ENCODE data around the gene EIF3B. TPM values are rescaled to one million over a fixed set of nuclear protein-coding genes. Genes with fewer than 3 reads are reported as not detected.
"Not testable (repeated sequence)": the region's sequence is repeated elsewhere in the genome, so short reads cannot be mapped to it uniquely, and the experiment has no call there.

EIF3B gene
- total RNA-seq, 1 experiment from 2014 or later, result 333 TPM

GRCh38 chr7:2336626-2337299, 17.9 kb upstream of the EIF3B start:
- BruUV-seq (replicated peaks), result no TSS peak
- H3K9me3 Mint-ChIP-seq (ENCODE audit: low read depth, unreplicated experiment), result no peaks in the 10 kb centered on the region

GRCh38 chr7:2347351-2348063, 7.1 kb upstream of the EIF3B start:
- H3K36me3 Mint-ChIP-seq (ENCODE audit: insufficient read depth, unreplicated experiment), result peaks cover 15% of the 10 kb centered on the region
- H3K9me3 Mint-ChIP-seq (ENCODE audit: low read depth, unreplicated experiment); H3K4me3 Mint-ChIP-seq (ENCODE audit: low read depth, unreplicated experiment); H3K4me1 Mint-ChIP-seq (ENCODE audit: low read depth, unreplicated experiment); H3K27me3 Mint-ChIP-seq (ENCODE audit: unreplicated experiment); H3K27ac Mint-ChIP-seq (ENCODE audit: unreplicated experiment); DNase-seq; BruUV-seq (replicated peaks): not testable (repeated sequence)
- CTCF ChIA-PET, result interaction anchor here (0.6 to 1.2 kb wide), 8 partner anchors 10 to 1059 kb away, joined by 3 to 5 read pairs (median 4); no protein-coding TSS in a partner anchor
- intact Hi-C loops (cut with micrococcal nuclease; ENCODE audit: unreplicated experiment), result loop anchor here (10.0 kb wide), 1 partner anchor 773 kb away; the partner anchor contains the start of gene PSMG3

More at GRCh38 chr7:2336626-2337299, 17.9 kb upstream of the EIF3B start:
- CTCF ChIA-PET, result interaction anchor here (0.5 to 1.0 kb wide), 4 partner anchors 10 to 1010 kb away, joined by 3 to 6 read pairs (median 4); no protein-coding TSS in a partner anchor
- no peak for DNase-seq
- Mint-ChIP-seq H3K4me1 (ENCODE audit: low read depth, unreplicated experiment) (no peaks in the 10 kb centered on the region), H3K4me3 (ENCODE audit: low read depth, unreplicated experiment) (no peak overlapping the region), H3K27ac (ENCODE audit: unreplicated experiment) (no peak overlapping the region), H3K27me3 (ENCODE audit: unreplicated experiment) (no peaks in the 10 kb centered on the region), H3K36me3 (ENCODE audit: insufficient read depth, unreplicated experiment) (peaks cover 5% of the 10 kb centered on the region)
- no peak for TF ChIP-seq CTCF (IDR thresholded peaks at IDR 0.05; ENCODE audit: unreplicated experiment)
- intact Hi-C loops (cut with micrococcal nuclease; ENCODE audit: unreplicated experiment), result no loop called here

GRCh38 chr7:2350055-2350454, 4.6 kb upstream of the EIF3B start:
- H3K27ac Mint-ChIP-seq (ENCODE audit: unreplicated experiment), result no peak overlapping the region
- TF ChIP-seq CTCF (IDR thresholded peaks at IDR 0.05; ENCODE audit: unreplicated experiment), result no peak
- H3K9me3 Mint-ChIP-seq (ENCODE audit: low read depth, unreplicated experiment), result no peaks in the 10 kb centered on the region
- intact Hi-C loops (cut with micrococcal nuclease; ENCODE audit: unreplicated experiment), result loop anchor here (5.0 kb wide), 1 partner anchor 103 kb away; no protein-coding TSS in a partner anchor
- H3K4me3 Mint-ChIP-seq (ENCODE audit: low read depth, unreplicated experiment), result no peak overlapping the region
- no peak for DNase-seq
- H3K27me3 Mint-ChIP-seq (ENCODE audit: unreplicated experiment), result no peaks in the 10 kb centered on the region
- CTCF ChIA-PET, result interaction anchor here (0.6 kb wide), 1 partner anchor 114 kb away, joined by 3 read pairs; no protein-coding TSS in a partner anchor
- H3K4me1 Mint-ChIP-seq (ENCODE audit: low read depth, unreplicated experiment), result no peaks in the 10 kb centered on the region
- no TSS peak for BruUV-seq (replicated peaks)
- H3K36me3 Mint-ChIP-seq (ENCODE audit: insufficient read depth, unreplicated experiment), result peaks cover 41% of the 10 kb centered on the region

GRCh38 chr7:2350861-2351260, 3.8 kb upstream of the EIF3B start:
- TF ChIP-seq CTCF (IDR thresholded peaks at IDR 0.05; ENCODE audit: unreplicated experiment), result no peak
- H3K9me3 Mint-ChIP-seq (ENCODE audit: low read depth, unreplicated experiment), result no peaks in the 10 kb centered on the region
- H3K36me3 Mint-ChIP-seq (ENCODE audit: insufficient read depth, unreplicated experiment), result peaks cover 49% of the 10 kb centered on the region
- no peak for DNase-seq
- BruUV-seq (replicated peaks), result no TSS peak
- H3K27ac Mint-ChIP-seq (ENCODE audit: unreplicated experiment), result no peak overlapping the region
- no peak overlapping the region for H3K4me3 Mint-ChIP-seq (ENCODE audit: low read depth, unreplicated experiment)
- no peaks in the 10 kb centered on the region for H3K27me3 Mint-ChIP-seq (ENCODE audit: unreplicated experiment)
- CTCF ChIA-PET, result no interaction called here
- H3K4me1 Mint-ChIP-seq (ENCODE audit: low read depth, unreplicated experiment), result no peaks in the 10 kb centered on the region
- intact Hi-C loops (cut with micrococcal nuclease; ENCODE audit: unreplicated experiment), result loop anchor here (5.0 kb wide), 1 partner anchor 104 kb away; no protein-coding TSS in a partner anchor

Data from Calu3 (cell line).